ENCODE data around the gene ARID1B. TPM values are rescaled to one million over a fixed set of nuclear protein-coding genes. Genes with fewer than 3 reads are reported as not detected.

Gene ARID1B
- total and polyA plus RNA-seq, 2 donors (not counting 1 experiment from before 2014, with no cell fraction given): 47.2 to 280 TPM

- no peaks in the 10 kb centered on the region for H3K9me3 ChIP-seq (ENCODE audit: control extremely low read depth in 1 of 3, control insufficient read depth in 2 of 3, insufficient read depth in 1 of 3, low read length in 2 of 3)
- CTCF ChIA-PET: no interaction called here
- peaks cover 13% of the 10 kb centered on the region for H4K20me1 ChIP-seq (ENCODE audit: control insufficient read depth, insufficient read depth, low read length, poor library complexity, severe bottlenecking)
- intact Hi-C loops (cut with micrococcal nuclease): no loop called here
- no peaks in the 10 kb centered on the region for H3K27me3 ChIP-seq (replicated peaks in 1 of 4; ENCODE audit: control extremely low read depth in 1 of 4, control insufficient read depth in 3 of 4, insufficient read depth in 4 of 4, low read length in 3 of 4)
- TF ChIP-seq CTCF (IDR thresholded peaks at IDR 0.05) (no peak), EZH2 (IDR thresholded peaks at IDR 0.05; ENCODE audit: borderline replicate concordance, insufficient read depth, low read depth, low read length, poor library complexity, severe bottlenecking) (no peak)
- H3K27ac Mint-ChIP-seq: no peak overlapping the region
- ATAC-seq (ENCODE audit: low read depth) (no peak), DNase-seq (no peak)
- no peak overlapping the region for H2AFZ ChIP-seq (ENCODE audit: insufficient read depth, low read depth, low read length, poor library complexity, severe bottlenecking)
- no peaks in the 10 kb centered on the region for H3K27me3 Mint-ChIP-seq
- no peaks in the 10 kb centered on the region for H3K4me1 ChIP-seq (ENCODE audit: control insufficient read depth in 2 of 2, insufficient read depth in 2 of 2, low read length in 2 of 2)
- H3K9ac ChIP-seq (ENCODE audit: low read length): no peak overlapping the region
- no peak overlapping the region for H3K4me3 ChIP-seq (ENCODE audit: control extremely low read depth in 1 of 5, extremely low read depth in 1 of 5, insufficient read depth in 1 of 5, low read depth in 2 of 5, low read length in 4 of 5)
- peaks cover 6 to 60% of the 10 kb centered on the region in 2 experiments for H3K36me3 ChIP-seq (replicated peaks in 1 of 2; ENCODE audit: control extremely low read depth in 1 of 2, control insufficient read depth in 1 of 2, extremely low read depth in 1 of 2, insufficient read depth in 2 of 2, low read length in 1 of 2)
- H3K4me3 Mint-ChIP-seq: no peak overlapping the region
- no peaks in the 10 kb centered on the region for H3K9me3 Mint-ChIP-seq (ENCODE audit: insufficient read depth)
- no CpG with 5 or more reads among the region's 4 CpGs for WGBS (ENCODE audit: insufficient coverage)
- POLR2A ChIA-PET: interaction anchor here (0.7 kb wide), 1 partner anchor 1698 kb away, joined by 5 read pairs; no protein-coding TSS in a partner anchor
- peaks cover 20% of the 10 kb centered on the region for H3K79me2 ChIP-seq (ENCODE audit: control insufficient read depth, insufficient read depth, low read length)
- no peak overlapping the region for H3K27ac ChIP-seq (ENCODE audit: low read length in 2 of 2)
- H3K4me2 ChIP-seq (replicated peaks; ENCODE audit: low read depth, low read length, poor library complexity, severe bottlenecking): no peak overlapping the region
- no peaks in the 10 kb centered on the region for H3K4me1 Mint-ChIP-seq
These were observed 336.2 kb downstream of the ARID1B start for GRCh38 chr6:157113389-157113788.

GRCh38 chr6:157116426-157116825, 339.2 kb downstream of the ARID1B start:
- no peaks in the 10 kb centered on the region for H3K27me3 ChIP-seq (replicated peaks in 1 of 4; ENCODE audit: control extremely low read depth in 1 of 4, control insufficient read depth in 3 of 4, insufficient read depth in 4 of 4, low read length in 3 of 4)
- CTCF ChIA-PET: no interaction called here
- DNase-seq (no peak), ATAC-seq (ENCODE audit: low read depth) (no peak)
- POLR2A ChIA-PET: no interaction called here
- no peak overlapping the region for H3K27ac ChIP-seq (ENCODE audit: low read length in 2 of 2)
- peaks cover 13% of the 10 kb centered on the region for H3K79me2 ChIP-seq (ENCODE audit: control insufficient read depth, insufficient read depth, low read length)
- H3K9me3 ChIP-seq (ENCODE audit: control extremely low read depth in 1 of 3, control insufficient read depth in 2 of 3, insufficient read depth in 1 of 3, low read length in 2 of 3): no peaks in the 10 kb centered on the region
- H3K4me3 ChIP-seq (ENCODE audit: control extremely low read depth in 1 of 5, extremely low read depth in 1 of 5, insufficient read depth in 1 of 5, low read depth in 2 of 5, low read length in 4 of 5): no peak overlapping the region
- no peaks in the 10 kb centered on the region for H3K27me3 Mint-ChIP-seq
- H3K9me3 Mint-ChIP-seq (ENCODE audit: insufficient read depth): no peaks in the 10 kb centered on the region
- no peak overlapping the region for H3K4me3 Mint-ChIP-seq
- 84% methylated on average over 2 of the region's 3 CpGs for WGBS (ENCODE audit: insufficient coverage)
- H4K20me1 ChIP-seq (ENCODE audit: control insufficient read depth, insufficient read depth, low read length, poor library complexity, severe bottlenecking): peaks cover 16% of the 10 kb centered on the region
- no peak overlapping the region for H3K9ac ChIP-seq (ENCODE audit: low read length)
- H3K27ac Mint-ChIP-seq: no peak overlapping the region
- no peaks in the 10 kb centered on the region for H3K4me1 ChIP-seq (ENCODE audit: control insufficient read depth in 2 of 2, insufficient read depth in 2 of 2, low read length in 2 of 2)
- no peak for TF ChIP-seq CTCF (IDR thresholded peaks at IDR 0.05)
- no peak for TF ChIP-seq EZH2 (IDR thresholded peaks at IDR 0.05; ENCODE audit: borderline replicate concordance, insufficient read depth, low read depth, low read length, poor library complexity, severe bottlenecking)
- no peak overlapping the region for H2AFZ ChIP-seq (ENCODE audit: insufficient read depth, low read depth, low read length, poor library complexity, severe bottlenecking)
- peaks cover 1 to 58% of the 10 kb centered on the region in 2 experiments for H3K36me3 ChIP-seq (replicated peaks in 1 of 2; ENCODE audit: control extremely low read depth in 1 of 2, control insufficient read depth in 1 of 2, extremely low read depth in 1 of 2, insufficient read depth in 2 of 2, low read length in 1 of 2)
- H3K4me2 ChIP-seq (replicated peaks; ENCODE audit: low read depth, low read length, poor library complexity, severe bottlenecking): no peak overlapping the region
- H3K4me1 Mint-ChIP-seq: peaks cover 10% of the 10 kb centered on the region
- intact Hi-C loops (cut with micrococcal nuclease): no loop called here
